K562 (cell line): ENCODE measurements around the gene HPGDS. TPM values are rescaled to one million over a fixed set of nuclear protein-coding genes. Genes with fewer than 3 reads are reported as not detected.

Experiments used
- BRCA1 ChIP-seq, 2 experiments: fragments of 450-650 bp in 1 of 2; sonication (generic) in 1 of 2; formaldehyde crosslinking in 1 of 2; IDR thresholded peaks; 2 replicates each; pipeline versions ENCODE4 v1.5.0 to v1.6.1; 2017 to 2020; ENCODE audit warnings: mild to moderate bottlenecking in 1 of 2, missing genetic modification reagents in 1 of 2
- CBX3 ChIP-seq, 2 experiments: IDR thresholded peaks; 1 replicate in 1 of 2; 2 replicates in 1 of 2; pipeline ENCODE4 v1.6.1; 2012; ENCODE audit warnings: inconsistent platforms in 2 of 2, low read length in 2 of 2, borderline replicate concordance in 1 of 2, control low read depth in 1 of 2
- MAFF ChIP-seq: IDR thresholded peaks from 2 replicates; pipeline ENCODE4 v1.6.1; 2012; ENCODE audit warnings: low read length, improper control_type of control experiment
- MEF2A ChIP-seq: IDR thresholded peaks from 2 replicates; pipeline ENCODE4 v1.6.1; 2011; ENCODE audit warnings: low read depth, mild to moderate bottlenecking, low read length, moderate library complexity; ENCODE audit not compliant: control insufficient read depth
- MEIS2 ChIP-seq: fragments of 450-650 bp; IDR thresholded peaks from 2 replicates; pipeline ENCODE4 v1.6.1; 2014; ENCODE audit warnings: mild to moderate bottlenecking; ENCODE audit not compliant: partially characterized antibody
- TEAD4 ChIP-seq, 2 experiments: sonication (generic) in 1 of 2; formaldehyde crosslinking in 1 of 2; IDR thresholded peaks; 2 replicates each; pipeline versions ENCODE4 v1.6.1 to v1.8.0; 2012 to 2022; ENCODE audit warnings: borderline replicate concordance in 1 of 2, inconsistent platforms in 1 of 2, low read length in 1 of 2, mild to moderate bottlenecking in 1 of 2, missing genetic modification reagents in 1 of 2
- TRIM28 ChIP-seq: fragments of 450-650 bp; IDR thresholded peaks from 2 replicates; pipeline ENCODE4 v1.6.1; 2017
- ZNF232 ChIP-seq: sonication (generic); formaldehyde crosslinking; IDR thresholded peaks from 2 replicates; pipeline ENCODE4 v1.8.0; 2022; ENCODE audit warnings: mild to moderate bottlenecking, missing genetic modification reagents
- ZNF316 ChIP-seq: fragments of 450-650 bp; IDR thresholded peaks from 2 replicates; pipeline ENCODE4 v1.6.1; 2016
- ZNF384 ChIP-seq: IDR thresholded peaks from 2 replicates; pipeline ENCODE4 v1.6.1; 2012; ENCODE audit warnings: low read depth, low read length, improper control_type of control experiment
- polyA plus RNA-seq, 8 experiments: library from polyadenylated mRNA; depleted of rRNA in 4 of 8; stranded (reverse) in 5 of 8; unstranded in 3 of 8; fragments of >200 nt; fragmentation: Nextera tagmentation in 2 of 8; fragmentation: Illumina TruSeq in 1 of 8; extraction: Ambion mirVana in 2 of 8; extraction: Trizol in 1 of 8; gene quantifications; 2 replicates each; pipeline versions ENCODE4 v1.2.1 to v1.2.3, GENCODE V29; 2011 to 2014; ENCODE audit warnings: inconsistent platforms in 1 of 8, missing spikeins in 1 of 8
- total RNA-seq, 7 experiments: library from RNA; depleted of rRNA in 6 of 7; stranded (reverse); fragments of >200 nt in 6 of 7; fragmentation: Illumina TruSeq in 2 of 7; extraction: Trizol in 2 of 7; gene quantifications; 2 replicates each; pipeline versions ENCODE4 v1.2.1 to v1.2.3, GENCODE V29; 2011 to 2021; ENCODE audit warnings: low replicate concordance in 1 of 7
- TF ChIP-seq, protein P1 (sequence below): sonication (generic); formaldehyde crosslinking; IDR thresholded peaks from 2 replicates; pipeline ENCODE4 v1.8.1; 2022; ENCODE audit warnings: missing genetic modification reagents
- TF ChIP-seq, protein P2 (sequence below): fragments of 450-650 bp; IDR thresholded peaks from 2 replicates; pipeline ENCODE4 v1.6.1; 2018; ENCODE audit warnings: mild to moderate bottlenecking, low read depth; ENCODE audit not compliant: partially characterized antibody

The HPGDS gene
- total and polyA plus RNA-seq, 9 of the 15 experiments (the other 6 are each of a cell fraction or from before 2014, with no cell fraction given) = 0.07 to 0.36 (median 0.14) TPM; not detected in 4

DNA sequence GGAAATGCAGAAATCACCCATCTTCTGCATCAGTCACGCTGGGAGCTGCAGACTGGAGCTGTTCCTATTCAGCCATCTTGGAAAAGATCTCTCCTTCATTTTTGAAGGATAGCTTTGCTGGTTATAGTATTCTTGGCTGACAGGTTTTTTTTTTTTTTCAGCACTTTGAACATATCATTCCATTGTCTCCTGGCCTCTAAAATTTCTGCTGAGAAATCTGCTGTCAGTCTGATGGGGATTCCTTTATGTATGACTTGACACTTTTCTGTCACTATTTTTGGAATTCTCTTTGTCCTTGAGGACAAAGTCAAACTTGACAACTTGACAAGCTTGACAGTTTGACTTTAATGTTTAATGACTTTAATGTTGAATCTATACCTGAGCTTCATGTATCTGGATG, 16.8 kb downstream of the HPGDS start (continued):
- TF ChIP-seq, protein P1, sequence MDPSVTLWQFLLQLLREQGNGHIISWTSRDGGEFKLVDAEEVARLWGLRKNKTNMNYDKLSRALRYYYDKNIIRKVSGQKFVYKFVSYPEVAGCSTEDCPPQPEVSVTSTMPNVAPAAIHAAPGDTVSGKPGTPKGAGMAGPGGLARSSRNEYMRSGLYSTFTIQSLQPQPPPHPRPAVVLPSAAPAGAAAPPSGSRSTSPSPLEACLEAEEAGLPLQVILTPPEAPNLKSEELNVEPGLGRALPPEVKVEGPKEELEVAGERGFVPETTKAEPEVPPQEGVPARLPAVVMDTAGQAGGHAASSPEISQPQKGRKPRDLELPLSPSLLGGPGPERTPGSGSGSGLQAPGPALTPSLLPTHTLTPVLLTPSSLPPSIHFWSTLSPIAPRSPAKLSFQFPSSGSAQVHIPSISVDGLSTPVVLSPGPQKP (CRISPR knock-in tag) = no peak
- TF ChIP-seq ZNF316 = peak; percentile 79
- 0 out of 2 replicates have a peak, but pooled peaks have one; percentile 24 for TF ChIP-seq TEAD4 (IDR thresholded peaks at IDR 0.05; ENCODE audit: low read length)
- TF ChIP-seq TEAD4 (CRISPR knock-in tag; IDR thresholded peaks at IDR 0.05; ENCODE audit: borderline replicate concordance) = no peak
- TF ChIP-seq MEIS2 = peak; percentile 10
- peak; percentile 91 for TF ChIP-seq TRIM28
- peak; percentile 93 for TF ChIP-seq MEF2A
- peak in 1 of 2 experiments; percentile 98; a peak in 2 of 3 replicates for TF ChIP-seq CBX3 (IDR thresholded peaks at IDR 0.05; ENCODE audit: borderline replicate concordance in 1 of 2, low read length in 2 of 2)
- peak; percentile 83 for TF ChIP-seq ZNF384
- TF ChIP-seq, protein P2, sequence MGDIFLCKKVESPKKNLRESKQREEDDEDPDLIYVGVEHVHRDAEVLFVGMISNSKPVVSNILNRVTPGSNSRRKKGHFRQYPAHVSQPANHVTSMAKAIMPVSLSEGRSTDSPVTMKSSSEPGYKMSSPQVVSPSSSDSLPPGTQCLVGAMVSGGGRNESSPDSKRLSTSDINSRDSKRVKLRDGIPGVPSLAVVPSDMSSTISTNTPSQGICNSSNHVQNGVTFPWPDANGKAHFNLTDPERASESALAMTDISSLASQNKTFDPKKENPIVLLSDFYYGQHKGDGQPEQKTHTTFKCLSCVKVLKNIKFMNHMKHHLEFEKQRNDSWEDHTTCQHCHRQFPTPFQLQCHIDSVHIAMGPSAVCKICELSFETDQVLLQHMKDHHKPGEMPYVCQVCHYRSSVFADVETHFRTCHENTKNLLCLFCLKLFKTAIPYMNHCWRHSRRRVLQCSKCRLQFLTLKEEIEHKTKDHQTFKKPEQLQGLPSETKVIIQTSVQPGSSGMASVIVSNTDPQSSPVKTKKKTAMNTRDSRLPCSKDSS = peak; percentile 84
- TF ChIP-seq BRCA1 (IDR thresholded peaks at IDR 0.05) = no peak
- TF ChIP-seq BRCA1 (CRISPR knock-in tag; IDR thresholded peaks at IDR 0.05) = no peak
- TF ChIP-seq MAFF = peak; percentile 55
- no peak for TF ChIP-seq ZNF232 (CRISPR knock-in tag)
